Sigmoid colon (tissue), 4 donors: Measurements from ENCODE around the gene TSGA10.

Source experiments
- CTCF ChIP-seq, 4 experiments: fragments of 450-650 bp in 3 of 4; fragments of 200-600 bp in 1 of 4; IDR thresholded peaks; one replicate each; pipeline ENCODE4 v1.5.1; 2016 to 2019; ENCODE audit warnings: antibody characterized with exemption in 4 of 4, mild to moderate bottlenecking in 3 of 4, moderate library complexity in 2 of 4
- POLR2A ChIP-seq, 2 donors: fragments of 450-650 bp; IDR thresholded peaks; one replicate each; pipeline ENCODE4 v1.6.1; 2016; ENCODE audit warnings: antibody characterized with exemption in 2 of 2, mild to moderate bottlenecking in 2 of 2, moderate library complexity in 2 of 2
- POLR2AphosphoS5 ChIP-seq, 4 donors: sonication (generic); formaldehyde crosslinking; IDR thresholded peaks; one replicate each; pipeline ENCODE4 v1.6.1; 2017; ENCODE audit warnings: antibody characterized with exemption in 4 of 4

DNA sequence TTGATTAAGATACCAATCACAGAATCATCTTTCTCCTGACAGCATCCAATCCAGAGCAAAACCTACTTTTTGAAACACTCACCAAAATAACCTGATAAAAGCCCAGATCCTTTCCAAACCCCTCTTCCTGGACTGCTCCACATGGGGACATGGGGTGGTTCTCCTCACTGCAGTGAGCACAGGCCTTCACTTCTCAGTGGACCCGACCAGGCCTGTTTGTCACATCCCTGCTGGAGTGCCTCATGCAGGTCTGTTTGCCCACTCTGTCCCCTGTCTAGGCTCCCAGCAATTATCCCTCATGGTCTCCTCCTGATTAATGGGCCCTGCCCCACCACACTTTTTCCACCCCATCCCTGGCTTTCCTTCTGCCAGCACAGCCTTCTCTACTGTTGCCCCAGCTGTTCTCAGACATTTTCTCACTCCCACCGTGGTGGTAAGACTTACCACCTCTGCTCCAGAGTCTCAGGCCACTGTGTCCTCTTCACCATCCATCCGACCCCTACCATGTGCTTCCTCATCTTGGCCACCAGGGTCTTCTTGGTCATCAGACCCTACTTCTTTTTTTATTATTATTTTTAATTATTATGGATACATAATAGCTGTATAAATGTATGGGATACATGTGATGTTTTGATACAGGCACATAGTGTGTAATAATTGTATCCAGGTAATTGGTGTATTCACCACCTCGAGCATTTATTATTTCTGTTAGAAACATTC is 47.4 kb upstream of the TSGA10 start:
- TF ChIP-seq CTCF (IDR thresholded peaks at IDR 0.05) (no peak), POLR2AphosphoS5 (IDR thresholded peaks at IDR 0.05) (no peak), POLR2A (IDR thresholded peaks at IDR 0.05) (no peak)
